Dedifferentiated amniotic fluid mesenchymal stem cell (primary cell): ENCODE results near the gene SF3A2.

Experiments used
- DNase-seq: peaks from one replicate; pipeline ENCODE4 v3.0.0-alpha.2; 2016; ENCODE audit errors: extremely low spot score

The SF3A2 gene

GRCh38 chr19:2291185-2291751 is 54.6 kb downstream of the SF3A2 start:
- no peak for DNase-seq

GRCh38 chr19:2294687-2295335 is 58.2 kb downstream of the SF3A2 start:
- peak; percentile 54 for DNase-seq

- no peak for DNase-seq
Measured at GRCh38 chr19:2296141-2296540, 59.5 kb downstream of the SF3A2 start.
